Measurements from ENCODE around the gene SORCS1. TPM values are rescaled to one million over a fixed set of nuclear protein-coding genes. Genes with fewer than 3 reads are reported as not detected.

The SORCS1 gene
- total RNA-seq, 1 donor from 2014 or later = 1.1 TPM

- no peak overlapping the region for H3K4me3 ChIP-seq (ENCODE audit: insufficient read depth, low read depth, low read length)
- H3K4me3 Mint-ChIP-seq (ENCODE audit: unreplicated experiment) = no peak overlapping the region
- FAIRE-seq (no peak), DNase-seq (ENCODE audit: low read depth) (no peak)
- H3K4me2 ChIP-seq (ENCODE audit: low read length) = no peak overlapping the region
- H3K4me1 Mint-ChIP-seq (ENCODE audit: low read depth, unreplicated experiment) = no peaks in the 10 kb centered on the region
- no peaks in the 10 kb centered on the region for H3K36me3 Mint-ChIP-seq (ENCODE audit: low read depth, unreplicated experiment)
- no peak overlapping the region for H3K27ac Mint-ChIP-seq (ENCODE audit: unreplicated experiment)
- peaks cover 4% of the 10 kb centered on the region for H3K9me3 ChIP-seq (ENCODE audit: insufficient read depth, low read depth, low read length)
- no peaks in the 10 kb centered on the region for H3K79me2 ChIP-seq (ENCODE audit: insufficient read depth, low read length)
- H3K4me1 ChIP-seq (ENCODE audit: insufficient read depth, low read length) = no peaks in the 10 kb centered on the region
- H3K27me3 Mint-ChIP-seq (ENCODE audit: low read depth, unreplicated experiment) = no peaks in the 10 kb centered on the region
- no peak overlapping the region for H3K9ac ChIP-seq (ENCODE audit: low read length)
- TF ChIP-seq EZH2 (IDR thresholded peaks at IDR 0.05; ENCODE audit: insufficient read depth, low read length) = no peak
- TF ChIP-seq CTCF (IDR thresholded peaks at IDR 0.05; ENCODE audit: insufficient read depth, low read depth, low read length) = no peak
- no peaks in the 10 kb centered on the region for H3K9me3 Mint-ChIP-seq (ENCODE audit: unreplicated experiment)
- no peaks in the 10 kb centered on the region for H4K20me1 ChIP-seq (ENCODE audit: insufficient read depth, low read length)
- H3K27me3 ChIP-seq (ENCODE audit: insufficient read depth, low read length) = no peaks in the 10 kb centered on the region
- no peaks in the 10 kb centered on the region for H3K36me3 ChIP-seq (ENCODE audit: insufficient read depth, low read length)
- no peak overlapping the region for H3K27ac ChIP-seq (ENCODE audit: low read depth, low read length)
- H2AFZ ChIP-seq (ENCODE audit: low read depth, low read length) = no peak overlapping the region
Observed at GRCh38 chr10:107010531-107010930, 154.0 kb downstream of the SORCS1 start.

GRCh38 chr10:107004362-107004761, 160.1 kb downstream of the SORCS1 start:
- no peak for DNase-seq (ENCODE audit: low read depth)
- Histone ChIP-seq H3K4me1 (ENCODE audit: insufficient read depth, low read length) (no peaks in the 10 kb centered on the region), H3K27ac (ENCODE audit: low read depth, low read length) (no peak overlapping the region), H3K27me3 (ENCODE audit: insufficient read depth, low read length) (no peaks in the 10 kb centered on the region), H4K20me1 (ENCODE audit: insufficient read depth, low read length) (no peaks in the 10 kb centered on the region), H3K79me2 (ENCODE audit: insufficient read depth, low read length) (no peaks in the 10 kb centered on the region), H3K9ac (ENCODE audit: low read length) (no peak overlapping the region), H2AFZ (ENCODE audit: low read depth, low read length) (no peak overlapping the region), H3K4me3 (ENCODE audit: insufficient read depth, low read depth, low read length) (no peak overlapping the region), H3K9me3 (ENCODE audit: insufficient read depth, low read depth, low read length) (no peaks in the 10 kb centered on the region), H3K4me2 (ENCODE audit: low read length) (no peak overlapping the region), H3K36me3 (ENCODE audit: insufficient read depth, low read length) (no peaks in the 10 kb centered on the region)
- Mint-ChIP-seq H3K27ac (ENCODE audit: unreplicated experiment) (no peak overlapping the region), H3K27me3 (ENCODE audit: low read depth, unreplicated experiment) (peaks cover 2% of the 10 kb centered on the region), H3K4me1 (ENCODE audit: low read depth, unreplicated experiment) (no peaks in the 10 kb centered on the region), H3K9me3 (ENCODE audit: unreplicated experiment) (no peaks in the 10 kb centered on the region), H3K4me3 (ENCODE audit: unreplicated experiment) (no peak overlapping the region), H3K36me3 (ENCODE audit: low read depth, unreplicated experiment) (no peaks in the 10 kb centered on the region)
- FAIRE-seq = no peak
- TF ChIP-seq EZH2 (IDR thresholded peaks at IDR 0.05; ENCODE audit: insufficient read depth, low read length) (no peak), CTCF (IDR thresholded peaks at IDR 0.05; ENCODE audit: insufficient read depth, low read depth, low read length) (no peak)

- DNase-seq (ENCODE audit: low read depth) (no peak), FAIRE-seq (no peak)
- Histone ChIP-seq H3K4me1 (ENCODE audit: insufficient read depth, low read length) (no peaks in the 10 kb centered on the region), H3K9me3 (ENCODE audit: insufficient read depth, low read depth, low read length) (no peaks in the 10 kb centered on the region), H3K79me2 (ENCODE audit: insufficient read depth, low read length) (no peaks in the 10 kb centered on the region), H3K36me3 (ENCODE audit: insufficient read depth, low read length) (no peaks in the 10 kb centered on the region), H3K4me2 (ENCODE audit: low read length) (no peak overlapping the region), H3K4me3 (ENCODE audit: insufficient read depth, low read depth, low read length) (no peak overlapping the region), H3K27ac (ENCODE audit: low read depth, low read length) (no peak overlapping the region), H4K20me1 (ENCODE audit: insufficient read depth, low read length) (no peaks in the 10 kb centered on the region), H3K27me3 (ENCODE audit: insufficient read depth, low read length) (no peaks in the 10 kb centered on the region), H3K9ac (ENCODE audit: low read length) (no peak overlapping the region), H2AFZ (ENCODE audit: low read depth, low read length) (no peak overlapping the region)
- TF ChIP-seq EZH2 (IDR thresholded peaks at IDR 0.05; ENCODE audit: insufficient read depth, low read length) (no peak), CTCF (IDR thresholded peaks at IDR 0.05; ENCODE audit: insufficient read depth, low read depth, low read length) (no peak)
- Mint-ChIP-seq H3K27me3 (ENCODE audit: low read depth, unreplicated experiment) (peaks cover 2% of the 10 kb centered on the region), H3K27ac (ENCODE audit: unreplicated experiment) (no peak overlapping the region), H3K4me1 (ENCODE audit: low read depth, unreplicated experiment) (peaks cover 5% of the 10 kb centered on the region), H3K4me3 (ENCODE audit: unreplicated experiment) (no peak overlapping the region), H3K36me3 (ENCODE audit: low read depth, unreplicated experiment) (no peaks in the 10 kb centered on the region), H3K9me3 (ENCODE audit: unreplicated experiment) (no peaks in the 10 kb centered on the region)
Observed at GRCh38 chr10:107002068-107002467, 162.4 kb downstream of the SORCS1 start.
